ENCODE measurements around the gene SGSM1. TPM values are rescaled to one million over a fixed set of nuclear protein-coding genes. Genes with fewer than 3 reads are reported as not detected.

The SGSM1 gene
- total RNA-seq, 4 donors from 2014 or later: 4.2 to 6.7 (median 5.6) TPM

DNA sequence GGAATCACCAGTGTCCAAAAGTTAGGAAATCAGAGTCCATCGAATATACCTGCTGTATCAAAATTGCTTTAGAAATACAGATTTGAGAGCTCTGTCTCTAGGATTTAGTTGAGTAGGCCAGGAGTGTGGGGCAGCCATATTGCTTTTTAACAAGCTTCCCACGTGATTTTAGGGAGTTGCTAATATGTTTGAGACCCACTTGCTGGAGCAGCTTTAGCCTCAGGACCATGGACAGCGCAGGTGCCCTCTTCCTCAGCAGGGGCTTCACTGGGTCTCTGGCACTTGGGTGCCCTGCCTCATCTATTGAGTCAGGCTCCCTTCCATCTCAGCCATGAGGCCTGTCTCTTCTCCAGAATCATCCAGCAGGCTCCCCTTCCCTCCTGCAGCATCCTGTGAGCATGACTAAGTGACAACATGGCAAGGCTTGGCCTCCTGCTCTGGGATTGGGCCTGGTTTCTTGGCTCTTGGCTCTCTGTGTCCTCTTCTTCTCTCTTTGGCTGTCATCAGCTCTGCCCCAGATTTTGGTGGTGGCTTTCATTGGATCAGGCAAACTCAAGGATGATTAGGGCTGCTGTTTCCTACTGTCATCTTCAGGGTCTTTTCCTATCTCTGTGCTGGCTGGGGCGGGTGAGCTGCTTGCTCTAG lies 70.0 kb downstream of the SGSM1 start:
- H3K4me1 ChIP-seq: no peaks in the 10 kb centered on the region
- intact Hi-C loops (cut with DNase I): no loop called here
- no peaks in the 10 kb centered on the region for H3K27me3 ChIP-seq
- 53 to 80% methylated on average over 4 of the region's 4 CpGs for WGBS, 2 donors
- H3K27ac ChIP-seq: no peak overlapping the region
- DNase-seq: peak in 1 of 2 donors; percentile 26
- no peaks in the 10 kb centered on the region for H3K9me3 ChIP-seq
- no peak overlapping the region for H3K4me3 ChIP-seq (replicated peaks in 1 of 3)
- TF ChIP-seq, protein P1, sequence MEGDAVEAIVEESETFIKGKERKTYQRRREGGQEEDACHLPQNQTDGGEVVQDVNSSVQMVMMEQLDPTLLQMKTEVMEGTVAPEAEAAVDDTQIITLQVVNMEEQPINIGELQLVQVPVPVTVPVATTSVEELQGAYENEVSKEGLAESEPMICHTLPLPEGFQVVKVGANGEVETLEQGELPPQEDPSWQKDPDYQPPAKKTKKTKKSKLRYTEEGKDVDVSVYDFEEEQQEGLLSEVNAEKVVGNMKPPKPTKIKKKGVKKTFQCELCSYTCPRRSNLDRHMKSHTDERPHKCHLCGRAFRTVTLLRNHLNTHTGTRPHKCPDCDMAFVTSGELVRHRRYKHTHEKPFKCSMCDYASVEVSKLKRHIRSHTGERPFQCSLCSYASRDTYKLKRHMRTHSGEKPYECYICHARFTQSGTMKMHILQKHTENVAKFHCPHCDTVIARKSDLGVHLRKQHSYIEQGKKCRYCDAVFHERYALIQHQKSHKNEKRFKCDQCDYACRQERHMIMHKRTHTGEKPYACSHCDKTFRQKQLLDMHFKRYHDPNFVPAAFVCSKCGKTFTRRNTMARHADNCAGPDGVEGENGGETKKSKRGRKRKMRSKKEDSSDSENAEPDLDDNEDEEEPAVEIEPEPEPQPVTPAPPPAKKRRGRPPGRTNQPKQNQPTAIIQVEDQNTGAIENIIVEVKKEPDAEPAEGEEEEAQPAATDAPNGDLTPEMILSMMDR (IDR thresholded peaks at IDR 0.05): no peak
- no peak for TF ChIP-seq POLR2A (IDR thresholded peaks at IDR 0.05)
- no peaks in the 10 kb centered on the region for H3K36me3 ChIP-seq

DNA sequence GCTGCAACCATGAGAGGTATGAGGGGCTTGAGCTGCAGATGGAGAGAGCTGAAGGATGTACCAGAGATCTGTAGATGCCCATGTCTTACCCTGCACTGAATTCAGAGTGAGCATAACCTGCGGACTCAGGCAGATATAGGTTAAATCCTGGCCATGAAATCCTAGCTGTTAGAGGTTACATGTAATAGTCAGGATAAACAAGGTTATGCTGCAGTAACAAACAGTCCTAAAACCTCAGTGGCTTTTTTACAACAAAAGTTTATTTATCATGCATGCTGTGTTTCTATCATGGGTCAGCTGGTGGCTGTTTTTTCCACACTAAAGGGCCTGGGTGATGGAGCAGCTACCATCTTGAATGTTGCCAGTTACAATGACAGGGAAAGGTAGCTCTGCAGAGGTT lies 70.7 kb downstream of the SGSM1 start:
- Histone ChIP-seq H3K27ac (no peak overlapping the region), H3K4me1 (no peaks in the 10 kb centered on the region), H3K27me3 (no peaks in the 10 kb centered on the region), H3K4me3 (replicated peaks in 1 of 3) (no peak overlapping the region), H3K9me3 (no peaks in the 10 kb centered on the region), H3K36me3 (no peaks in the 10 kb centered on the region)
- no peak for DNase-seq
- 100% methylated on average over 1 of the region's 1 CpG for WGBS, 2 donors
- no peak for TF ChIP-seq POLR2A (IDR thresholded peaks at IDR 0.05)
- TF ChIP-seq, protein P1 (IDR thresholded peaks at IDR 0.05): no peak
- intact Hi-C loops (cut with DNase I): no loop called here

DNA sequence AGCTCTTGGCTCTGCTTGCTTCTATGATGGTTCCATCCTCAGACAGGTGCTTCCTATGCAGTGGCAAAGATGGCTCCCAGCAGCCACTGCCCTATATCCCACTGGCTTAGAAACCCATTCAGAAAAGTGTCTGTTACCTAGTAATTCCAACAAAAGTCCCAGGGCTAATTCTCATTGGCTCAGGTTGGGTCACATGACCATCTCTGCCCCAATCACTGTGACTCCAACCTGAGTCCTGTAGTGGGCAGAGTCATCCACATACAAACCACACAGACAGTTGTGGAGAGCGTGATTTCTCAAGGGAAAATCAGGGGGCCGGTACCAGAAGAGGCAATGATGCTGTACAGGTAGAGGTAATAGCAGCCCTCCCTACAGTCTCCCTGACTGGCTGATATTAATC lies 73.0 kb downstream of the SGSM1 start:
- no peaks in the 10 kb centered on the region for H3K36me3 ChIP-seq
- WGBS, 2 donors: 87 to 96% methylated on average over 2 of the region's 2 CpGs
- intact Hi-C loops (cut with DNase I): no loop called here
- DNase-seq: no peak
- no peak overlapping the region for H3K4me3 ChIP-seq (replicated peaks in 1 of 3)
- H3K27me3 ChIP-seq: no peaks in the 10 kb centered on the region
- no peaks in the 10 kb centered on the region for H3K9me3 ChIP-seq
- H3K4me1 ChIP-seq: no peaks in the 10 kb centered on the region
- no peak for TF ChIP-seq POLR2A (IDR thresholded peaks at IDR 0.05)
- TF ChIP-seq, protein P1 (IDR thresholded peaks at IDR 0.05): no peak
- no peak overlapping the region for H3K27ac ChIP-seq

DNA sequence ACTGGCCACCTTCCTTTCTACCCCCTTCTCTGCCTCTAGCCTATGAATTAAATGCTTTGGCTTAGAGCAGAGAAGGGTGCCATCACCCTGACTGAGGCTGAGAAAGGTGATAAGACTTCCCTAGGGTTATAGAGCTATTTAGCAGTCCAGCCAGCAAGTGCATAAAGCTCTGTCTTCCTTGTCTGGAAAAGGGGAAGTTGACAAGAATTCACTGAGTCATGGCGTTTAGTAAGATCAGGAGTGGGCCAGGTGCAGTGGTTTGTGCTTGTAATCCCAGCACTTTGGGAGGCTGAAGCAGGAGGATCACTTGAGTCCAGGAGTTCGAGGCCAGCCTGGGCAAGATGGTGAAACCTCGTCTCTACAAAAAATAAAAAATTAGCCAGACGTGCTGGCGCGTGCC lies 77.4 kb downstream of the SGSM1 start:
- Histone ChIP-seq H3K27me3 (no peaks in the 10 kb centered on the region), H3K27ac (no peak overlapping the region), H3K9me3 (no peaks in the 10 kb centered on the region), H3K4me3 (replicated peaks in 1 of 3) (no peak overlapping the region), H3K36me3 (no peaks in the 10 kb centered on the region), H3K4me1 (no peaks in the 10 kb centered on the region)
- DNase-seq: no peak
- intact Hi-C loops (cut with DNase I): no loop called here
- 92 to 94% methylated on average over 6 of the region's 6 CpGs for WGBS, 2 donors
- no peak for TF ChIP-seq POLR2A (IDR thresholded peaks at IDR 0.05)
- TF ChIP-seq, protein P1 (IDR thresholded peaks at IDR 0.05): no peak

DNA sequence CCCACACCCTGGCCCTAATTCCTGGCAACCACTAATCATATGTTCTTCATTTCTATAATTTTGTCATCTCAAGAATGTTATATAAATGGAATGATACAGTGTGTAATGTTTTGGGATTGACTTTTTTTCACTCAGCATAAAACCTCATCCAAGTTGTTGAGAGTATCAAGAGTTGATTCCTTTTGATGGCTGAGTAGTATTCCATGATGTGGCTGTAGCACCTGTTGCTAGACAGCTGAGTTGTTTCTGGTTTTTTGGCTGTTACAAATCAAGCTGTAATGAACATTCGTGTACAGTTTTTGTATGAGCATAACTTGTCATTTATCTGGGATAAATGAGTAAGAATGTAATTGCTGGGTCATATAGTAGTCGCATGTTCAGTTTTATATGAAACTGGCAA lies 81.2 kb downstream of the SGSM1 start:
- WGBS, 2 donors: 84 to 86% methylated on average over 2 of the region's 2 CpGs

More for the DNA sequence above, 81.2 kb downstream of the SGSM1 start:
- Histone ChIP-seq H3K4me1 (no peaks in the 10 kb centered on the region), H3K27ac (no peak overlapping the region), H3K9me3 (no peaks in the 10 kb centered on the region), H3K27me3 (no peaks in the 10 kb centered on the region), H3K36me3 (no peaks in the 10 kb centered on the region), H3K4me3 (replicated peaks in 1 of 3) (no peak overlapping the region)
- TF ChIP-seq, protein P1 (IDR thresholded peaks at IDR 0.05): no peak
- TF ChIP-seq POLR2A (IDR thresholded peaks at IDR 0.05): no peak
- no peak for DNase-seq
- intact Hi-C loops (cut with DNase I): no loop called here
